ENCODE results near the gene FAM131A.

Gene FAM131A

DNA sequence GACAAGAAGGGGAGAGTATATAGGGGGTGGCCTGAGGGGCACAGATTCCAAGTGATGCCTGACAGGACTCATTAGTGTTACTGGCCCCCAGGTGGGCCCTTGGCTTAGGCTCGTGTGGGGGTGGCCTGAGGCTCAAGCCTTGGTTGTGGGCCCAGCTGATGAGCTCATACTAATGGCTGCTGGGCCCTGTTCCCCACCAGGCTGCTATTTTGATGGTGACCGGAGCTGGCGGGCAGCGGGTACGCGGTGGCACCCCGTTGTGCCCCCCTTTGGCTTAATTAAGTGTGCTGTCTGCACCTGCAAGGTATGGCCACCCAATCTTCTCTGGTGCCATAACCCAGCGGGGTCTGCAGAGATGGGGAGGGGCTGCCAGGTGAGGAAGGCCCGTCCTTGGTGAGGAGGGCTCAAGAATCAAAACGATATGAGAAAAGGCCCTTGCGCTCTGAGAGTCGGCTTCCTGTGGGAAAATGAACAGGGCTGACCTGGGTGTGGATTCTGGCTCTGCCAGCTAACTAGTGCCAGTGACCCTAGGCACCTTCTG is 49.8 kb downstream of the FAM131A start:
- no peak overlapping the region for H3K4me3 ChIP-seq
- H3K27ac ChIP-seq = no peak overlapping the region
- TF ChIP-seq, protein P1, sequence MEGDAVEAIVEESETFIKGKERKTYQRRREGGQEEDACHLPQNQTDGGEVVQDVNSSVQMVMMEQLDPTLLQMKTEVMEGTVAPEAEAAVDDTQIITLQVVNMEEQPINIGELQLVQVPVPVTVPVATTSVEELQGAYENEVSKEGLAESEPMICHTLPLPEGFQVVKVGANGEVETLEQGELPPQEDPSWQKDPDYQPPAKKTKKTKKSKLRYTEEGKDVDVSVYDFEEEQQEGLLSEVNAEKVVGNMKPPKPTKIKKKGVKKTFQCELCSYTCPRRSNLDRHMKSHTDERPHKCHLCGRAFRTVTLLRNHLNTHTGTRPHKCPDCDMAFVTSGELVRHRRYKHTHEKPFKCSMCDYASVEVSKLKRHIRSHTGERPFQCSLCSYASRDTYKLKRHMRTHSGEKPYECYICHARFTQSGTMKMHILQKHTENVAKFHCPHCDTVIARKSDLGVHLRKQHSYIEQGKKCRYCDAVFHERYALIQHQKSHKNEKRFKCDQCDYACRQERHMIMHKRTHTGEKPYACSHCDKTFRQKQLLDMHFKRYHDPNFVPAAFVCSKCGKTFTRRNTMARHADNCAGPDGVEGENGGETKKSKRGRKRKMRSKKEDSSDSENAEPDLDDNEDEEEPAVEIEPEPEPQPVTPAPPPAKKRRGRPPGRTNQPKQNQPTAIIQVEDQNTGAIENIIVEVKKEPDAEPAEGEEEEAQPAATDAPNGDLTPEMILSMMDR (IDR thresholded peaks at IDR 0.05) = no peak
- DNase-seq (ENCODE audit: low spot score) = no peak

DNA sequence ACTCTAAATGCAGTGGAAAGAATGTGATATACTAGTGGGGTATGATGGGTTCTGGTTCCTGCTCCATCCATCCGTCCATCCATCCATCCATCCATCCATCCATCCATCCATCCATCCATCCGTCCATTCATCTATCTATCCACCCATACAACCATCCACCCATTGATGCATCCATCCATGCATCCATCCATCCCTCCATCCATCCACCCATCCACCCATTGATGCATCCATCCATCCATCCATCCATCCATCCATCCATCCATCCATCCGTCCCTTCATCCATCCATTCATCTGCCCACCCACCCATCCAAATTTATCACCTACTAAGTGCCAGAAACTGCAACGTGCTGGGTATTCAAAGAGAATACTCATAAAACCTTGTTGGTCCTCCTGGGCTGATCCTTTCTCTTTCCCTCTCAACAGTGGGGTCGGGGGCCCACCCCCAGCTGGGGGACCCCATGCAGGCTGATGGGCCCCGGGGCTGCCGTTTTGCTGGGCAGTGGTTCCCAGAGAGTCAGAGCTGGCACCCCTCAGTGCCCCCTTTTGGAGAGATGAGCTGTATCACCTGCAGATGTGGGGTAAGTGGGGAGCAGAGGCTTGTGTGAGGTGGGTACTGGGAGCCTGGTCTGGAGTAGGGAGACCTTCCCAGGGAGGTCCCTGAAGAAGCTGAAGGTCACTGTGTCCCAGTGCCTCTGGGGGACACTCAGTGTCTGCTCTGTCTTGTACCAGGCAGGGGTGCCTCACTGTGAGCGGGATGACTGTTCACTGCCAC is 51.0 kb downstream of the FAM131A start:
- no peak overlapping the region for H3K4me3 ChIP-seq
- H3K27ac ChIP-seq = no peak overlapping the region
- no peak for DNase-seq (ENCODE audit: low spot score)
- TF ChIP-seq, protein P1 (IDR thresholded peaks at IDR 0.05) = no peak

DNA sequence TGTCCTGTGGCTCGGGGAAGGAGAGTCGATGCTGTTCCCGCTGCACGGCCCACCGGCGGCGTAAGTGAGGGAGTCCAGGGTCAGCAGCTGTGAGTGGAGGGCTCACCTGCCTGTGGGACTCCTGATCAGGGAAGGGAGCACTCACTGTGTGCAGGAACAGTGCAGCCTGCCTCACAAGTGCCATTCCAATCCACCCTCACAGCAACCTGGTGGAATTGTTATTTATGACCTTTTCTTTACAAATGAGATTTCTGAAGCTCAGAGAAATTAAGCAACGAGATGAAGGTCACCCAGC is 51.5 kb downstream of the FAM131A start:
- H3K27ac ChIP-seq = no peak overlapping the region
- TF ChIP-seq, protein P1 (IDR thresholded peaks at IDR 0.05) = no peak
- DNase-seq (ENCODE audit: low spot score) = no peak
- H3K4me3 ChIP-seq = no peak overlapping the region

DNA sequence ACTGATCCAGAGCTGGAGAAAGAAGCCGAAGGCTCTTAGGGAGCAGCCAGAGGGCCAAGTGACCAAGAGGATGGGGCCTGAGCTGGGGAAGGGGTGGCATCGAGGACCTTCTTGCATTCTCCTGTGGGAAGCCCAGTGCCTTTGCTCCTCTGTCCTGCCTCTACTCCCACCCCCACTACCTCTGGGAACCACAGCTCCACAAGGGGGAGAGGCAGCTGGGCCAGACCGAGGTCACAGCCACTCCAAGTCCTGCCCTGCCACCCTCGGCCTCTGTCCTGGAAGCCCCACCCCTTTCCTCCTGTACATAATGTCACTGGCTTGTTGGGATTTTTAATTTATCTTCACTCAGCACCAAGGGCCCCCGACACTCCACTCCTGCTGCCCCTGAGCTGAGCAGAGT is 52.0 kb downstream of the FAM131A start:
- no peak for DNase-seq (ENCODE audit: low spot score)
- TF ChIP-seq, protein P1 (IDR thresholded peaks at IDR 0.05) = no peak
- no peak overlapping the region for H3K4me3 ChIP-seq
- no peak overlapping the region for H3K27ac ChIP-seq

DNA sequence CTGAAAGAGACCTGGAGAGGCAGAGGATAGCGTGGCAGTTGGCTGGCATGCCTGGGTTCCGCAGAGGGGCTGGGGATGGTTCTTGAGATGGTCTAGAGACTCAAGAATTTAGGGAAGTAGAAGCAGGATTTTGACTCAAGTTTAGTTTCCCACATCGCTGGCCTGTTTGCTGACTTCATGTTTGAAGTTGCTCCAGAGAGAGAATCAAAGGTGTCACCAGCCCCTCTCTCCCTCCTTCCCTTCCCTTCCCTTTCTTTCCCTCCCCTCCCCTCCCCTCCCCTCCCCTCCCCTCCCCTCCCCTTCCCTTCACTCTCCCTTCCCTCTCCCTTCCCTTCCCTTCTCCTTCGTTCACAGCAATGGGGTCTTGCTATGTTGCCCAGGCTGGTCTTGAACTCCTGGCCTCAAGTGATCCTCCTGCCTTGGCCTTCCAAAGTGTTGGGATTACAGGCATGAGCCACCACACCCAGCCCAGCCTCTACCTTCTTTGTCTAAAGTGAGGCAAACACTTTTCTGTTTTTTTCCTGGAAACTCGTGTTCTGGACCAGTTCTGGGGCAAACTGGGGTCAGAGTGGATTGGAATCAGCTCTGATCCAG is 52.6 kb downstream of the FAM131A start:
- DNase-seq (ENCODE audit: low spot score) = no peak

DNA sequence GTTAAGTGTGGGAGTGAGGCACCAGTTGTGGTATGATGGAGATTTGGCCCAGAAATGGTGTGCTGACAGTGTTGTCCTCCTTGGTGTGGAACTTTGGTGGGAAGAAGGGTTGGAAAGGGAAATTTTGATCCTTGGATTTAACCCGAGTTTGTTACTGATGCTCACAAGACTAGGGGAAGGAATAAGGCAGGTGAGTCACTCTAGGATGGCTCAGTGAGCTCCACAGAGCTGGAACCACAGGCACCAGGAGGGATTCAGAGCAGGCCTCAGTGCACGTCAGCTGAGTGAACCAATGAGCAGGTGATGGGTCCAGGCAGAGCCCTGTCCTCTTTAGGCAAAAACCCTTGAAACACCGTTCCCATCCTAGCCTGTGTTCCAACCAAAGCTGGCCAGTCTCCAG is 53.9 kb downstream of the FAM131A start:
- TF ChIP-seq, protein P1 (IDR thresholded peaks at IDR 0.05) = no peak
- no peak for DNase-seq (ENCODE audit: low spot score)
- no peak overlapping the region for H3K4me3 ChIP-seq
- no peak overlapping the region for H3K27ac ChIP-seq

More for the DNA sequence above, 52.6 kb downstream of the FAM131A start:
- Histone ChIP-seq H3K4me3 (no peak overlapping the region), H3K27ac (no peak overlapping the region)
- TF ChIP-seq, protein P1 (IDR thresholded peaks at IDR 0.05) = no peak

DNA sequence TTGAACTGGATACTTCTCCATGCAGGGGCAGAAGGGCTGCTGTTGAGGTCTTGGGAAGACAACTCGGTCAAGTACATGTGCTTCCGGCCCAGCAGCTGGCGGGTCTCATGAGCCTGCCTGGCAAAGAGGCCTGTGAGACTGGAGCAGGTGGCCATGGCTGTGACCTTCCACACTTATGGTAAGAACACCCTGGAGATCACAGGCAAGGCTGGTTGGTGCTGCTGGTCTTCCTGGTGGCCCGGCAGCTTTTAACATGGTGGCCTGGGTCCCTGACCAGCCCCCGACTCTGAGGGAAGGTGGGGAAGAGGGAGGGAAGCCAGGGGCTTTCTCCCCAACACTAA is 57.9 kb downstream of the FAM131A start:
- TF ChIP-seq, protein P1 (IDR thresholded peaks at IDR 0.05) = no peak
- Histone ChIP-seq H3K4me3 (no peak overlapping the region), H3K27ac (no peak overlapping the region)
- DNase-seq (ENCODE audit: low spot score) = no peak

Data from coronary artery (tissue), 2 donors.